Trophoblast cell (in vitro differentiated cells and primary cell): ENCODE measurements around the gene LIPG.

Experiments used
- DNase-seq, 2 donors: peaks; one replicate each; pipeline ENCODE4 v3.0.0-alpha.2; 2016
- H2AFZ ChIP-seq: 2 replicates; pipeline ENCODE4 v1.6.1; 2013; ENCODE audit warnings: low read length, moderate library complexity, mild to moderate bottlenecking; ENCODE audit not compliant: insufficient read depth, poor library complexity
- H2AK5ac ChIP-seq: 2 replicates; pipeline ENCODE4 v1.6.1; 2013; ENCODE audit warnings: mild to moderate bottlenecking, low read length
- H2BK120ac ChIP-seq: 2 replicates; pipeline ENCODE4 v1.6.1; 2013; ENCODE audit warnings: low read length, mild to moderate bottlenecking, moderate library complexity; ENCODE audit not compliant: insufficient read depth, poor library complexity
- H2BK12ac ChIP-seq: 2 replicates; pipeline ENCODE4 v1.6.1; 2013; ENCODE audit warnings: mild to moderate bottlenecking, low read length, moderate library complexity
- H2BK5ac ChIP-seq: 2 replicates; pipeline ENCODE4 v1.6.1; 2013; ENCODE audit warnings: low read length, low read depth, moderate library complexity, mild to moderate bottlenecking; ENCODE audit not compliant: poor library complexity
- H3K14ac ChIP-seq: 2 replicates; pipeline ENCODE4 v1.6.1; 2013; ENCODE audit warnings: mild to moderate bottlenecking, low read length
- H3K18ac ChIP-seq: 2 replicates; pipeline ENCODE4 v1.6.1; 2013; ENCODE audit warnings: mild to moderate bottlenecking, low read length
- H3K23ac ChIP-seq: 2 replicates; pipeline ENCODE4 v1.6.1; 2013; ENCODE audit warnings: low read length
- H3K27ac ChIP-seq: 2 replicates; pipeline ENCODE4 v1.5.1; 2013; ENCODE audit warnings: low read depth, mild to moderate bottlenecking, inconsistent platforms, low read length, moderate library complexity
- H3K27me3 ChIP-seq: 2 replicates; pipeline ENCODE4 v1.6.1; 2013; ENCODE audit warnings: inconsistent platforms, mild to moderate bottlenecking, low read length, moderate library complexity; ENCODE audit not compliant: insufficient read depth
- H3K36me3 ChIP-seq, 2 experiments: 1 replicate in 1 of 2; 2 replicates in 1 of 2; pipeline ENCODE4 v1.6.1; 2013; ENCODE audit warnings: low read length in 2 of 2, mild to moderate bottlenecking in 2 of 2, moderate library complexity in 1 of 2; ENCODE audit not compliant: insufficient read depth in 2 of 2, control insufficient read depth in 1 of 2
- H3K4ac ChIP-seq: 2 replicates; pipeline ENCODE4 v1.6.1; 2013; ENCODE audit warnings: low read depth, mild to moderate bottlenecking, low read length, moderate library complexity
- H3K4me1 ChIP-seq, 2 experiments: 1 replicate in 1 of 2; 2 replicates in 1 of 2; pipeline ENCODE4 v1.6.1; 2013; ENCODE audit warnings: low read length in 2 of 2, mild to moderate bottlenecking in 2 of 2, moderate library complexity in 1 of 2; ENCODE audit not compliant: insufficient read depth in 2 of 2, control insufficient read depth in 1 of 2
- H3K4me2 ChIP-seq: 2 replicates; pipeline ENCODE4 v1.6.1; 2013; ENCODE audit warnings: inconsistent platforms, mild to moderate bottlenecking, low read length, moderate library complexity
- H3K4me3 ChIP-seq: 2 replicates; pipeline ENCODE4 v1.5.1; 2013; ENCODE audit warnings: mild to moderate bottlenecking, low read depth, low read length, inconsistent platforms
- H3K79me1 ChIP-seq: one replicate; pipeline ENCODE4 v1.6.1; 2013; ENCODE audit warnings: low read length
- H3K79me2 ChIP-seq: 2 replicates; pipeline ENCODE4 v1.6.1; 2013; ENCODE audit warnings: low read length, mild to moderate bottlenecking; ENCODE audit not compliant: control insufficient read depth, insufficient read depth, poor library complexity
- H3K9ac ChIP-seq: 2 replicates; pipeline ENCODE4 v1.6.1; 2013; ENCODE audit warnings: mild to moderate bottlenecking, low read length
- H3K9me3 ChIP-seq: 2 replicates; pipeline ENCODE4 v1.6.1; 2013; ENCODE audit warnings: low read depth, mild to moderate bottlenecking, control low read depth, inconsistent platforms, low read length; ENCODE audit not compliant: insufficient read depth
- H4K12ac ChIP-seq: 2 replicates; pipeline ENCODE4 v1.6.1; 2013; ENCODE audit warnings: low read depth, mild to moderate bottlenecking, low read length, moderate library complexity
- H4K8ac ChIP-seq: 2 replicates; pipeline ENCODE4 v1.6.1; 2013; ENCODE audit warnings: low read depth, mild to moderate bottlenecking, low read length, moderate library complexity
- H4K91ac ChIP-seq: one replicate; pipeline ENCODE4 v1.6.1; 2013; ENCODE audit warnings: low read depth, mild to moderate bottlenecking, low read length, moderate library complexity
- WGBS: extraction: QIAGEN DNeasy Blood & Tissue Kit; methylation state at CpG from one replicate; pipeline ENCODE4 v1.1.7; 2013; ENCODE audit warnings: missing lambda C conversion rate; ENCODE audit not compliant: insufficient read length, insufficient coverage; ENCODE audit errors: extremely low coverage; 5-methylcytosine and 5-hydroxymethylcytosine counted together

LIPG gene

GRCh38 chr18:49638209-49638785 is 76.4 kb downstream of the LIPG start:
- Histone ChIP-seq H2AFZ (no peak overlapping the region), H3K27me3 (no peaks in the 10 kb centered on the region), H3K23ac (no peak overlapping the region), H2AK5ac (no peak overlapping the region), H3K18ac (no peak overlapping the region), H3K79me2 (no peaks in the 10 kb centered on the region), H4K12ac (no peak overlapping the region), H4K91ac (no peak overlapping the region), H3K4me2 (no peak overlapping the region), H3K36me3 (no peaks in the 10 kb centered on the region), H3K9ac (no peak overlapping the region), H2BK120ac (no peak overlapping the region), H3K4me1 (no peaks in the 10 kb centered on the region), H3K4me3 (no peak overlapping the region), H3K27ac (no peak overlapping the region), H3K9me3 (peaks cover 5% of the 10 kb centered on the region), H3K4ac (no peak overlapping the region), H3K14ac (no peak overlapping the region), H3K79me1 (no peaks in the 10 kb centered on the region), H4K8ac (no peak overlapping the region), H2BK5ac (no peak overlapping the region), H2BK12ac (no peak overlapping the region)
- WGBS, result no CpG with 5 or more reads among the region's 4 CpGs
- DNase-seq, result no peak

- no peak overlapping the region for H3K4ac ChIP-seq
- H4K91ac ChIP-seq, result no peak overlapping the region
- no peak overlapping the region for H3K9ac ChIP-seq
- H4K12ac ChIP-seq, result no peak overlapping the region
- no peak overlapping the region for H2AFZ ChIP-seq
- no peak overlapping the region for H3K18ac ChIP-seq
- DNase-seq, result no peak
- H2AK5ac ChIP-seq, result no peak overlapping the region
- H3K4me1 ChIP-seq, result no peaks in the 10 kb centered on the region
- H3K27me3 ChIP-seq, result no peaks in the 10 kb centered on the region
- H3K27ac ChIP-seq, result no peak overlapping the region
- no peak overlapping the region for H3K4me2 ChIP-seq
- H3K9me3 ChIP-seq, result peaks cover 5% of the 10 kb centered on the region
- no peak overlapping the region for H2BK12ac ChIP-seq
- H3K23ac ChIP-seq, result no peak overlapping the region
- WGBS, result no CpG with 5 or more reads among the region's 8 CpGs
- no peak overlapping the region for H4K8ac ChIP-seq
- H2BK5ac ChIP-seq, result no peak overlapping the region
- no peaks in the 10 kb centered on the region for H3K79me2 ChIP-seq
- H3K14ac ChIP-seq, result no peak overlapping the region
- H3K36me3 ChIP-seq, result no peaks in the 10 kb centered on the region
- no peak overlapping the region for H2BK120ac ChIP-seq
- H3K79me1 ChIP-seq, result no peaks in the 10 kb centered on the region
- H3K4me3 ChIP-seq, result no peak overlapping the region
These were observed 77.2 kb downstream of the LIPG start for GRCh38 chr18:49638891-49639557.

- DNase-seq, result no peak
- H2BK120ac ChIP-seq, result no peak overlapping the region
- H3K14ac ChIP-seq, result no peak overlapping the region
- H2BK5ac ChIP-seq, result no peak overlapping the region
- H2AFZ ChIP-seq, result no peak overlapping the region
- H3K18ac ChIP-seq, result no peak overlapping the region
- H4K12ac ChIP-seq, result no peak overlapping the region
- no CpG with 5 or more reads among the region's 13 CpGs for WGBS
- H3K79me2 ChIP-seq, result no peaks in the 10 kb centered on the region
- H2AK5ac ChIP-seq, result no peak overlapping the region
- no peak overlapping the region for H3K4ac ChIP-seq
- H3K23ac ChIP-seq, result no peak overlapping the region
- H3K9ac ChIP-seq, result no peak overlapping the region
- H3K27ac ChIP-seq, result no peak overlapping the region
- H3K4me3 ChIP-seq, result no peak overlapping the region
- H4K8ac ChIP-seq, result no peak overlapping the region
- H3K27me3 ChIP-seq, result no peaks in the 10 kb centered on the region
- no peaks in the 10 kb centered on the region for H3K36me3 ChIP-seq
- H2BK12ac ChIP-seq, result no peak overlapping the region
- no peak overlapping the region for H4K91ac ChIP-seq
- no peaks in the 10 kb centered on the region for H3K4me1 ChIP-seq
- peaks cover 5% of the 10 kb centered on the region for H3K9me3 ChIP-seq
- H3K79me1 ChIP-seq, result no peaks in the 10 kb centered on the region
- no peak overlapping the region for H3K4me2 ChIP-seq
These were observed 78.0 kb downstream of the LIPG start for GRCh38 chr18:49639643-49640391.

GRCh38 chr18:49640741-49641140 is 78.9 kb downstream of the LIPG start:
- no peaks in the 10 kb centered on the region for H3K27me3 ChIP-seq
- no peak overlapping the region for H3K23ac ChIP-seq
- WGBS, result no CpG with 5 or more reads among the region's 6 CpGs
- H3K36me3 ChIP-seq, result no peaks in the 10 kb centered on the region
- no peak overlapping the region for H3K4me2 ChIP-seq
- no peak overlapping the region for H4K12ac ChIP-seq
- H3K9ac ChIP-seq, result no peak overlapping the region
- H3K79me2 ChIP-seq, result no peaks in the 10 kb centered on the region
- H2BK12ac ChIP-seq, result no peak overlapping the region
- H3K4me3 ChIP-seq, result no peak overlapping the region
- DNase-seq, result no peak
- no peak overlapping the region for H2BK5ac ChIP-seq
- no peak overlapping the region for H4K91ac ChIP-seq
- no peak overlapping the region for H3K14ac ChIP-seq
- no peak overlapping the region for H2BK120ac ChIP-seq
- H3K4me1 ChIP-seq, result no peaks in the 10 kb centered on the region
- no peak overlapping the region for H2AFZ ChIP-seq
- no peak overlapping the region for H3K4ac ChIP-seq
- no peaks in the 10 kb centered on the region for H3K79me1 ChIP-seq
- peaks cover 5% of the 10 kb centered on the region for H3K9me3 ChIP-seq
- H4K8ac ChIP-seq, result no peak overlapping the region
- H3K18ac ChIP-seq, result no peak overlapping the region
- H3K27ac ChIP-seq, result no peak overlapping the region
- no peak overlapping the region for H2AK5ac ChIP-seq
